Midbrain (tissue), 1 donor: ENCODE data around the gene VCL.
"Not testable (repeated sequence)": the region's sequence is repeated elsewhere in the genome, so short reads cannot be mapped to it uniquely, and the experiment has no call there.

Experiments
- DNase-seq: peaks from one replicate; lab custom pipeline; 2025; lab: John Stamatoyannopoulos, UW

VCL gene

GRCh38 chr10:73971636-73972354 is 26.1 kb upstream of the VCL start:
- DNase-seq = no peak

DNA sequence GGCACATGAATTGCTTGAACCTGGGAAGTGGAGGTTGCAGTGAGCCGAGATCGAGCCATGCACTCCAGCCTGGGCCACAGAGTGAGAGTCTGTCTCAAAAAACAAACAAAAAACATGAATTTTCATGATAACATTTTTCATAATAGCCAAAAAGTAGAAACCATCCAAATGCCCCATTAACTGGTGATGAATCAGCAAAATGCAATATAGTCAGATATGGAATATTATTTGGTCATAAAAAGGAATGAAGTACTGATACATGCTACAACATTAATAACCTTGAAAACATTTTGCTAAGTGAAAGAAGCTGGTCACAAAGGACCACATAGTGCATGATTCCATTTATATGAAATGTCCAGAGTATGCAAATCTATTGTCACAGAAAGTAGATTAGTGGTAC is 24.5 kb upstream of the VCL start:
- DNase-seq = no peak

DNA sequence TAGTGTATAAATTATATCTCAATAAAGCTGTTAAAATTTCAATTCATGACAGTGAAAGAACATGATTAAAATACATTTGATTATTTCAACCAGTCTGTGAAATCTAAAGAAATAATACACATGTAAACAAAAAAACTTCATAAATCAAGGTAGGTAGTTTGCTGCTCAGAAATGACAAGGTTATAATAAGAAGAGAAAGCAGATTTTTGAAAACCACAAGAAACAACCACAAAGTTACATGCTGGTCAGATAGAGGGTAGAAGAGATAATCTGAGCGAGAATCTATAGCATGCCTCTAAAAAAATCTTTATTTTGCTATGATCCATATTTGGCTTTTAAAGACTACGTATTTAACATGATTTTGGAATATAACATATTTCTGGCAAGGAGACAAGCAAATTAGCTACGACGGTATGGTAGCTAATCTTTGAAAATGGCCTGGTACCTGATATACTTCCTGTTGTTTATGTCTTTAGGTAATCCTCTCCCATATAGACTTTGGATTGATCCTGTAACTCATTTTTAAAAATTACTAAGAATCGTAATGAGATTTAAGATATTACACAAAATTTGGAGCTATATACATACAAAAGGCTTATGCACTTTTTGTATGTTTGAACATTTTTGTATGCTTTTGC is 23.5 kb upstream of the VCL start:
- no peak for DNase-seq

DNA sequence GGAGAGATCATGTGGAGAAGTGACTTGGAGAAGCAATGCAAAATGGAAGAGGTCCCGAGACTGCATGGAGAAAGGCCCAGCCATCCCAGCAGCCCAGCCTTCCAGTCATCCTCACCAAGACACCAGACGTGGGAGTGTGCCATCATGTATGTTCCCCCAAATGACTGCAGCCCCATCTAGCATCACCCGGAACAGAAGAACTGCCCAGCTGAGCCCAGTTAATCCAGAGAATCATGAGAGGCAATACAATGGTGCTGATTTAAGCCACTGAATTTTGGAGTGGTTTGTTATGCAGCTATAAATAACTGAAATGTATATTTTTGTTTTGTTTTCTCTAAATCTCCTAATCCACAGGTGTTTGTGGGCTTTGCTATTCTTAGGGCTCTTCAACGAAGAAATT is 22.5 kb upstream of the VCL start:
- DNase-seq = no peak

- DNase-seq = no peak
Observed at GRCh38 chr10:73979141-73979808, 18.6 kb upstream of the VCL start.

- no peak for DNase-seq
Observed at GRCh38 chr10:73979809-73980433, 18.0 kb upstream of the VCL start.

DNA sequence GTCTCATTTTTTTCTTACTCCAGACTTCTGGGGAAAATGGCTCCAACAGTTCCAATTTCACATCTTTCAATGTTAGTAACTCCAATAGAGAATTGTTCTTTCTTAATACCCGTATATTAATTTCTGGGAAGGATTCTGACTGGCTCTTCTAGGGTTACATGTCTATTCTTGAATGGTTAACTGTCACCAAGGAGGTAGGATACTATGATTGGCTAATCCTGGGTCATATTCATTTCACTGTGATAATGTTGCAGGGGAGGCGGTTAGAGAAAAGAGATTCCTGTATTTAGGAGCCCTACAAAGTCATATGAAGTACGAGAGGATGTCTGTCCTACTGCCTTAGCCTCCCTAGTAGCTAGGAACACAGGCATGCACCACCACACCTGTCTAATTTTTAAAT is 16.1 kb upstream of the VCL start:
- no peak for DNase-seq

GRCh38 chr10:73983096-73984047 is 14.5 kb upstream of the VCL start:
- DNase-seq = no peak

DNA sequence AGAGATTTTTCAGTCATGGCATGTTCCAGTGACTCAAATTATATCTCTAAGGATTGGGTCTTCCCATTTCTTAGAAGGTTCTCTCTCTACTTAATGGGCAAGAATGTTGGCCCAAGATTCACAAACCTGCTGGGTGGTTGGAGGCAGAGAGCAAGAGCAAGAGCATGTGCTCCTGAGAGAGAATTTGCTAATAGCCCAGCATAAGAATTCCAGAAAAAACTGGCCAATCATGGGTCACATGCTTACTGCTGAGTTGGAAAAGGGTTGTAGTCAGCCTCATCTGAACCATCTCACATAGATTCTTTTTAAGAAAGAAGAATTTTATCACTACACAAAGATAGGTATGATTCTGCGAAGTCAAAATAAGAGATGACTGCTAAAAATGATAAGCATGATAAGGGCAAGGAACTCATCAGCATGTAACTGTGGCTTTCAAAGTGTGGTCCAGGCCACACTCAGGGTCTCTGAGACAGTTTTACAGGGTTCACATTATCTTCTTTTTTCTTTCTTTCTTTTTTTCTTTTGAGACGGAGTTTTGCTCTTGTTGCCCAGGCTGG is 8.2 kb upstream of the VCL start:
- no peak for DNase-seq

GRCh38 chr10:73991203-73991883 is 6.6 kb upstream of the VCL start:
- no peak for DNase-seq

DNA sequence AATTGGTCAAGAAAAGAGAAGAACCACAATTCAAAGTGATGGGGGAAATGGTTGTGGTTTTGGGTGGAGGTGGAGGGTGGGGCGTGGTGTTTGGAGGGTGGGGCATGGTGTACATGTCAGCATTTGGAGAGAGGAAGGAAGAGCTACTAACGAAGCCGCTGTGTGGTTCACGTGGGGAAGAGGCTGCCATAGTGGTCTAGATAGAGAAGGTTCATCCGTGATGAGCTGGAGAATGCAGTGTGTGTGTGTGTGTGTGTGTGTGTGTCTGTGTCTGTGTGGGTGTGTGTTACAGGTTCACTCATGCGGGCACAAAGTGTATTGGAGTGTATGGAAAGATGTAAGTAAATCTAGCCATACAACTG is 6.1 kb upstream of the VCL start:
- no peak for DNase-seq

GRCh38 chr10:73992899-73993788 is 4.8 kb upstream of the VCL start:
- no peak for DNase-seq

- no peak for DNase-seq
Observed at GRCh38 chr10:73995035-73995358, 2.9 kb upstream of the VCL start.

DNA sequence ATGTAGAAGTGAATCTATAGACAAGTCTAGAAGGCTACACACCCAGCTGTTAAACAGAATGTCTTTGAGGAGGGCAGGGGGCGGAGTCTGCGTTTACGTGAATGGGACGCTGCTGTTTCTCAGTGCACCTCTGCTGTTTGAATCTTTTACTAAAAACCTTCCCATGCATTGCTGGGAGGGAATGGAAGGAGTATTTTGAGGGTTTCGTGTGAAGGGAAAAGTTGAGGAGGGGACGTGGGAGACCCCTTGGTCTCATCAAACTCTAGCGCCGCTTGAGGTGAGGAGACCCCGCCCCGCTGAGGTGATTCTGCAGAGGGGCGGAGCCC is 492 bp upstream of the VCL start:
- no peak for DNase-seq

DNA sequence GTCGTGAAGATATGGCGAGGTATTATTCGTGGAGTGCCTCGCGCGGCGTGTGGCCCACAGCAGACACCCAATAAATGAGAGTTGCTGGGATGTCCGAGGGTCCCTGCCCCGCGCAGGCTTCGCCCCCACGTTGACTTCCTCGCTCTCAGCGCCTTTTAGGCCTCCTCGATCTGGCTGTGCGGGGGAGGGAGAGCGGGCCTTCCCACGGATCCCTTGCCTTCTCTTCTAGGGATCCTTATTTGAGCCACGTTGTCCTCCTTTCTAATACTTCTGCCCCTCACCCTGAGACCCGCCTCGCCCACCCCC is 660 bp downstream of the VCL start:
- no peak for DNase-seq

DNA sequence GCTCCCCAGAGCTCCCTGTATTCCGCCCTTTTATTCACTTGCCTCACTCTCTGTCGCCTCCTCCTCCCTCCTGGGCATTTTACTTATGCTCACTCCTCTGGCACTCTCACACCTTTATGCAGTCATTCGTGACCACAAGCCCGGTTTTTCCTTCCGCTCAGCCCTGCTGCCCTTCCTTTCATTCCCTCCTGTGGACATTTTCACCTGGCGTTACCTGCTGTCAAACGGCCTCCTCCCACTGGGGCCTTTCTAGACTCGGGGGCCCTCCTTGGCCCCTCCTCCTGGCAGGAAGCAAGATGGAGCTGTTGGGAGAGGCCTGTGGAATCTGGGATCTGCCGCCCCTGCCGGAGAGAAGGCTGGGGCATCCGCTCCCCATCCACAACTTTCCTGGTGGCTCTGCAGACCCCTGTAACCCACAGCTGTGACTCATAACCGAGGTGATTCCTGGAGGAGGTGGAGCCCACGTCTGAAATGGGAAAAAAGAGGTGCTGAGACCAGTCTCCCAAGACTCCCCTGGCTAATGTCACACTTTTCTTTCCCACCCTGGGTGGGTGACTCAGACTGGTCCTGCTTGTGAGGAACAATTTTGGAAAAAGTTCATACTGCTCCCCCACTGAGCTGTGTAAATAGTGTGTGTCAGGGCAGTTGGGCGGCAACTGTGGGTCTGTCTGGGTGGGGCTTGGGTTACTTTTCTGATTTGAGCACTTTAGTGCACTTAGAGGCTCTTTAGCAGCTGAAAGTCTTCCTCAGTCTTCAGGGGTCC is 1.2 kb downstream of the VCL start:
- DNase-seq = no peak

- DNase-seq = no peak
Observed at GRCh38 chr10:73999703-74000102, 1.8 kb downstream of the VCL start.

GRCh38 chr10:74000244-74000643 is 2.3 kb downstream of the VCL start:
- DNase-seq = not testable (repeated sequence)

DNA sequence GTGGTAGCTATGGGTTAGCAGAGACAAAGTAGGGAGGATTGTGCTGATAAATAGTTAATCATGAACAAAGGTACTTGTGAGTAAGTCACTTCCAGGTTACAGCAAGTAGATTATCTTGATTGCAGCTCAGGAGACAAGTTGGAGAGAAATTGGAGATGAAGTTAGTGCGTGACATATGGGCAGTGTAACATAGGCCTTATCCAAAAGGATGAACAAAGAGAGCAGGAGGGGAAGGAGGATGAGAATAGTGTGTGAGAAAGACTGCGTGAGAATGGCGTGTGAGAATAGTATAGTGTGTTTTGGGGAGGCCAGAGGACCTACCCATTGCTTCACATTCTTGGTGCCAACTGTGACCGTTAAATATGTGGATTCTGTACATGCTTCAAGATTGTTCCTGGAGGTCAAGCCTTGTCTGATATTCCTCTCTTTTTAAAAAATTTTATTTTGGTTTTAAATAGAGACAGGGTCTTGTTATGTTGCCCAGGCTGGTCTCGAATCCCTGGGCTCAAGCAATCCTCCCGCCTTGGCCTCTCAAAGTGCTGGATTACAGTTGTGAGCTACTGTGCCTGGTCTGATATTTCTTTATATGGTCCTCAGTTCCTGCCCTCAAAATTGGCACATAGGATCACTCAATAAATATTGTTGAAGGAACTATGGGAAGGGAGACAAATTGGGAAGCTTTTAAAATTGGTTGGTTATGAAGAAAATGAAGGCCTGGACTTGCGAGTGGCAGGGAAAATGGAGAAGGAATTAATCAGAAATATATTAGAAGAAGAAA is 3.2 kb downstream of the VCL start:
- DNase-seq = no peak
